ENCODE results near the gene RAN. TPM values are rescaled to one million over a fixed set of nuclear protein-coding genes. Genes with fewer than 3 reads are reported as not detected.

RAN gene
- total and polyA plus RNA-seq, 9 of the 15 experiments (the other 6 are each of a cell fraction or from before 2014, with no cell fraction given): 1,687 to 3,820 (median 2,300) TPM

- TF ChIP-seq E2F6 (IDR thresholded peaks at IDR 0.05; ENCODE audit: borderline replicate concordance in 1 of 2, extremely low read depth in 1 of 2, insufficient read depth in 1 of 2, insufficient read length in 1 of 2, low read depth in 1 of 2, low read length in 1 of 2, poor library complexity in 1 of 2, severe bottlenecking in 1 of 2) (peak in 1 of 2 experiments; percentile 15), ZZZ3 (IDR thresholded peaks at IDR 0.05) (no peak), ZSCAN32 (CRISPR knock-in tag; IDR thresholded peaks at IDR 0.05) (no peak)
Observed at GRCh38 chr12:130829391-130830245, 42.2 kb upstream of the RAN start (continued).

GRCh38 chr12:130830246-130830551 is 41.7 kb upstream of the RAN start:
- in situ Hi-C loops (cut with MboI): no loop called here
- Histone ChIP-seq H3K36me3 (ENCODE audit: control insufficient read depth, insufficient read depth, low read length) (peaks cover 14% of the 10 kb centered on the region; the same call in 1 of the 3 replicates), H2AFZ (ENCODE audit: low read depth, low read length) (no peak overlapping the region), H3K27ac (ENCODE audit: extremely low read depth, low read depth, low read length) (peak overlapping the region; percentile 15; the same call in 1 of the 3 replicates), H3K4me3 (no peak overlapping the region), H3K27me3 (ENCODE audit: control insufficient read depth in 2 of 2, insufficient read depth in 2 of 2, low read length in 2 of 2) (no peaks in the 10 kb centered on the region), H3K9me3 (replicated peaks; ENCODE audit: control insufficient read depth, insufficient read depth, low read depth, low read length) (no peaks in the 10 kb centered on the region; the same call in 1 of the 2 replicates), H4K20me1 (replicated peaks; ENCODE audit: control insufficient read depth, insufficient read depth, low read length) (no peaks in the 10 kb centered on the region), H3K9ac (ENCODE audit: insufficient read depth in 1 of 2, low read depth in 2 of 2, low read length in 2 of 2) (peak overlapping the region; percentile 30 to 86), H3K4me1 (replicated peaks in 1 of 2; ENCODE audit: control insufficient read depth in 2 of 2, insufficient read depth in 2 of 2, low read length in 2 of 2) (peaks cover 61 to 69% of the 10 kb centered on the region in 2 experiments; a peak in 4 of 5 replicates), H3K9me1 (ENCODE audit: control insufficient read depth, insufficient read depth, low read length) (no peaks in the 10 kb centered on the region), H3K4me2 (ENCODE audit: insufficient read depth, low read length) (peak overlapping the region; percentile 64), H3K79me2 (ENCODE audit: control insufficient read depth, insufficient read depth, low read length) (peaks cover 86% of the 10 kb centered on the region)
- intact Hi-C loops (cut with micrococcal nuclease): loop anchor here (10.0 kb wide), 1 partner anchor 525 kb away; no protein-coding TSS in a partner anchor
- peak; percentile 50 for ATAC-seq
- POLR2A ChIA-PET: interaction anchor here (0.8 to 2.1 kb wide), 2 partner anchors 41 to 44 kb away, joined by 3 to 9 read pairs; no protein-coding TSS in a partner anchor
- peak; percentile 40 to 67 (median 49) for DNase-seq (ENCODE audit: extremely low read depth in 1 of 4, low spot score in 3 of 4)
- CTCF ChIA-PET (ENCODE audit: low intra/inter-chr PET ratio): no interaction called here
- 16% methylated on average over 14 of the region's 14 CpGs for WGBS (ENCODE audit: insufficient coverage, low coverage, missing lambda C conversion rate)
- BruUV-seq (replicated peaks): no TSS peak
- FAIRE-seq: no peak
- TF ChIP-seq ZNF740 (CRISPR knock-in tag; IDR thresholded peaks at IDR 0.05) (peak; percentile 96), ZNF740 (tag; IDR thresholded peaks at IDR 0.05) (peak in 1 of 2 experiments; percentile 90; a peak in 2 of 4 replicates), HDAC2 (IDR thresholded peaks at IDR 0.05) (peak; percentile 24; the same call in 1 of the 2 replicates), MNT (conservative IDR thresholded peaks at IDR 0.05) (peak; percentile 57 to 67; a peak in 3 of 4 replicates), BHLHE40 (IDR thresholded peaks at IDR 0.05; ENCODE audit: low read length) (0 out of 2 replicates have a peak, but pooled peaks have one; percentile 28), EHMT2 (IDR thresholded peaks at IDR 0.05) (0 out of 2 replicates have a peak, but pooled peaks have one; percentile 10), GABPB2 (CRISPR knock-in tag; conservative IDR thresholded peaks at IDR 0.05) (no peak), ZBTB2 (IDR thresholded peaks at IDR 0.05) (peak; percentile 46; the same call in 1 of the 2 replicates), NFIC (IDR thresholded peaks at IDR 0.05) (no peak), POLR2G (IDR thresholded peaks at IDR 0.05; ENCODE audit: low read depth, low read length) (0 out of 2 replicates have a peak, but pooled peaks have one; percentile 23), TAF7 (tag; IDR thresholded peaks at IDR 0.05) (no peak)

All from K562 (cell line).